ENCODE data around the gene PARD3.
A peak's percentile ranks its signal among the peaks of the same experiment; 100 is the strongest.

The PARD3 gene

DNA sequence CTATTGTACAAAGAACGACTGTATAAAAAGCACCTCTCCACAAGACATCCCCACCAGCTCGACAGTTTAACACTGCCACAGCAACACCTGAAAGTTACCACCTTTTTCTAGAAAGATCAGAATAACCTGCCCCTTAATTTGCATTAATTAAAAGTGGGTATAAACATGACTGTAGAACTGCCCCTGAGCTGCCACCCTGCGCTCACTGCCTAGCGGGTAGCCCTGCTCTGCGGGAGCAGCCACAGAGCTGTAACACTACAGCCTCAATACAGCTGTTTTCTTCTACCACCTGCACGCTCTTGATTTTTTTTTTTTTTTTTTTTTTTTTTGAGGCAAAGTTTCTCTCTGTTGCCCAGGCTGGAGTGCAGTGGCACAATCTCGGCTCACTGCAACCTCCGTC is 140.9 kb downstream of the PARD3 start:
- TF ChIP-seq CTCF (IDR thresholded peaks at IDR 0.05; ENCODE audit: insufficient read depth, low read depth, low read length, missing control alignments) = no peak
- no peak overlapping the region for H3K4me3 ChIP-seq (ENCODE audit: low read depth, low read length)
- DNase-seq (ENCODE audit: low read depth) = no peak

DNA sequence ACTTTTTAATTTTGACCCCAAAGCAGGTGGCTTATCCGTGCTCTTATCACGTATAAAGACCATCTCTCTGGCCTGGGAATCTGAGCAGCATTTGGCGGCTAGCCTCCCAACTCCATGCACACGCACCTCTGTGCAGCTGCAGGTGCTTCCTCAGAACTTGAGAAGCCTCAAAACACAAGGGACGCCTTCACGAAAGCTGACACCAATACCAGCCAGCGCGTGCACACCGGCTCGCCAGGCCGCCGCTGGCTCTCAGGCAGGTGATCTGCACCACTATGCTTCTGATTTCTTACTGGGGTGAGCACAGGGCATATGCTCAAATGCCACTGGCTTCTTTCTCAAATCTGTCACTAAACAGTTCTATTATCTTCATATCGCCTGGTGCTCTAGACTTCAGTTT is 145.0 kb downstream of the PARD3 start:
- no peak for TF ChIP-seq CTCF (IDR thresholded peaks at IDR 0.05; ENCODE audit: insufficient read depth, low read depth, low read length, missing control alignments)
- no peak for DNase-seq (ENCODE audit: low read depth)
- no peak overlapping the region for H3K4me3 ChIP-seq (ENCODE audit: low read depth, low read length)

- DNase-seq (ENCODE audit: low read depth) = no peak
- TF ChIP-seq CTCF (IDR thresholded peaks at IDR 0.05; ENCODE audit: insufficient read depth, low read depth, low read length, missing control alignments) = no peak
- no peak overlapping the region for H3K4me3 ChIP-seq (ENCODE audit: low read depth, low read length)
Observed at GRCh38 chr10:34669079-34669478, 146.0 kb downstream of the PARD3 start.

DNA sequence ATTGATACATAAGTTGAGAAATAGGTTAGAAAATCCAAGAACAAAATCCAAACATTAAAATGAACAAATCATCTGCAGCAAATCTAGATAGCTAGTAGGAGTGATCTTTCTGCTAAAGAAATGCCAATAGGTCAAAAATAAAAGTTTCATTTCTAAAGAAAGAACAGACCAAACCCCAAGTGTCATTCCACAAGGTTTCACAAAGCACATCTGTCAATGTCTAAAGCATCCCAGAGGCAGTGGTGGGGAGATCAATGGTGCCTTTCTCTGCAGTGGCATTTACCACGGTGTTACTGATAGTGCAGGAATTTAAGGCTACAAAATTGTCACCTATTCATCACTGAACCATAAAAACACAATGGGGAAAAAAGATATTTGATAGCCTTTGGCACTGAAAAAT is 147.9 kb downstream of the PARD3 start:
- TF ChIP-seq CTCF (IDR thresholded peaks at IDR 0.05; ENCODE audit: insufficient read depth, low read depth, low read length, missing control alignments) = no peak
- no peak overlapping the region for H3K4me3 ChIP-seq (ENCODE audit: low read depth, low read length)
- no peak for DNase-seq (ENCODE audit: low read depth)

GRCh38 chr10:34666008-34666704 is 148.9 kb downstream of the PARD3 start:
- peak; percentile 70 for DNase-seq (ENCODE audit: low read depth)
- TF ChIP-seq CTCF (IDR thresholded peaks at IDR 0.05; ENCODE audit: insufficient read depth, low read depth, low read length, missing control alignments) = peak; percentile 51
- no peak overlapping the region for H3K4me3 ChIP-seq (ENCODE audit: low read depth, low read length)

- no peak for DNase-seq (ENCODE audit: low read depth)
- no peak overlapping the region for H3K4me3 ChIP-seq (ENCODE audit: low read depth, low read length)
- no peak for TF ChIP-seq CTCF (IDR thresholded peaks at IDR 0.05; ENCODE audit: insufficient read depth, low read depth, low read length, missing control alignments)
Observed at GRCh38 chr10:34664706-34665105, 150.4 kb downstream of the PARD3 start.

DNA sequence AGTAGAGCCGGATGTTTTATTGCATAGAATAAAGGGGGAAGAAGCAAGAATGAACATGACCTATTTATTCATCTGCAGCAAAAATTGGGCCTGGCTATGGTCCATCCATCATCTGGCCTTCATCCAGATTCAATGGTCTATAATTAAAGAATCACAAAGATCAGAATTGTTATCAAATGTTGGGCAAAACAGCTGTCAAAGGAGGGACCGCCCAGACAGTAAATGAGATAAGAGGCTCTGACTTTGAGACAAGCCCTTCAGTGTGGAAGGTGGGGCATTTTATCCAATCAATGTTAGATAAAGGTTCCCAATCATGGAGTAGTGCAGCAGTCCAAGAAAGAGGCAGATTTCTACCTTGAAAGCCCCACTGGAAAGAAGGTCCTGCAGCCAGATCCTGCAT is 153.5 kb downstream of the PARD3 start:
- no peak overlapping the region for H3K4me3 ChIP-seq (ENCODE audit: low read depth, low read length)

More for the DNA sequence above, 153.5 kb downstream of the PARD3 start:
- DNase-seq (ENCODE audit: low read depth) = no peak
- no peak for TF ChIP-seq CTCF (IDR thresholded peaks at IDR 0.05; ENCODE audit: insufficient read depth, low read depth, low read length, missing control alignments)
